HUDEP-2 (cell line): ENCODE data around the gene SRSF4.
"Not testable (repeated sequence)": the region's sequence is repeated elsewhere in the genome, so short reads cannot be mapped to it uniquely, and the experiment has no call there.

Source experiments
- DNase-seq, 76 experiments: peaks; one replicate each; lab custom pipeline; 2025; ENCODE audit not compliant: unreplicated experiment in 76 of 76; lab: John Stamatoyannopoulos, UW

SRSF4 gene

DNA sequence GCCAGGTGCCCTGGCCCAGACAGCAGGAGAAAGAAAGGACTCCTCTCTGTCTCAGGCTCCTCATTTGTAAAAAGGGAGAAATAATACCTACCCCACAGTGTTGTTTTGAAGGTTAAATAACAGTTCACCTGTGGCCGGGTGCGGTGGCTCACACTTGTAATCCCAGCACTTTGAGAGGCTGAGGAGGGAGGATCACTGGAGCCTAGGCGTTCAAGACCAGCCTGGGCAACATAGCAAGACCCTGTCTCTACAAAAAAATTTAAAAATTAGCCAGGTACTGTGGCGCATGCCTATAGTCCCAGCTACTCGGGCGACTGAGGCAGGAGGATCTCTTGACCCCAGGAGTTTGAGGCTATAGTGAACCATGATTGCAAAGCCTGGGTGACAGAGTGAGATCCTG is 55.5 kb downstream of the SRSF4 start:
- no peak for DNase-seq

DNA sequence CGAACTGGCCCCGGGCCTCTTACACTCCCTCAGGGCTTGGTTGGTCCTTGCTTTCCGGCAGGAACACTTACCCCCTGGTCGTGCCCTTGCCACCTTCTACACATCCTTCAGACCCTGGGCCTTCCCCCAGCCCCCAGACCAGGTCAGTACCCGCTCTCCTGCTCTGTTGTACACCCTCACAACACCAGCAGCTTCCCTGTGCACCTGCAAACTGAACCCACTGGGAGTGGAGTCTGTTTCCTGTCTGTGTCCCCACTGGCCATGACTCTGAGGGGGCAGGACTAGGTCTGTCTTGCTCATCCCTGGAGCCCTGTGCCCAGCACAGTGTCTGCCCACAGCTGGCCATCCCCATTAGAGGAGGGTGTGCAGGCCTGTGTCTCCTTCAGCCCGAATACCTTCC is 55.9 kb downstream of the SRSF4 start:
- no peak for DNase-seq

DNA sequence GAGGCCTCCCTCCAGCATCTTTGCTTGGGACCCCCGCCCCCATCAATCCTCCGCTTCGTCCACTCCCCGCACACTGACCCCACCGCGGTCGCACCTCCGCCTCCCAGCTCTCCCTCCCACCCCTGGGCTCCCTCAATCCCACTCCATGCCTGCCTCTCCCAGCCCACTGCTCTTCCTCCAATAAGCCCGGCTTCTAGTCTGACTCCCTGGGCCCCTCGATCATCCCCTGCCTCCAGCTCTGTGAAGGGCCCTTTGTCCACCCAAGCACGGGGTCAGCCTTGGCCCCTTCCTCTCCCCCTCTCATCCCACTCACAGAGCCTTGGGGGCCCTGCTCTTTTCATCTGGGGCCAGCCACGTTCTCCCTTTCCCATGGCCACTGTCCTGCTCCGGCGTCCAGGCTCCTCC is 56.5 kb downstream of the SRSF4 start:
- DNase-seq = no peak

- DNase-seq = peak in 47 of 76 experiments; percentile 6 to 73 (median 40)
Measured at GRCh38 chr1:29124366-29125236, 57.1 kb downstream of the SRSF4 start.

DNA sequence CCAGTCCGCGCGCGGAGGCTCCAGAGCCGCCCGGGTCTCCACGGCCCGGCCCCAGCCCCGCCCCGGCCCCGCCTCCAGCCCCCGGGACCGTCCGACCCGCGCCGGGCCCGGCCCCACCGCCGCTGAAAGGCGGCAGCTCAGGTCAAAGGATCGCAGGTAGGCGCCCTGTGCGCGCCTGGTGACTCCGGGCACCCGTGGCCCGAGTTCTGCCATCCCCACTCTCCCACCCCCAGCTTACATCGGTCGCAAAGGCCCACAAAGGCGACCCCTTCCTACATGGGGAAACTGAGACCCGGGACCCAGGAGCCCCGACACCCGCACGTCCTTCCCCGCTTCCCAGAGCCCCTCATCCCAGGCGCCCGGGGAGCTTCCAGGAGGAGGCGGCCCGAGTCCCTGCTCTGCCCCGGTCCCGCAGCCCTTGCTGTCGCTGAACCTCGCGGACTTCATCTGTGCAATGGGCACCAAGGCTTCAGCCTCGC is 57.8 kb downstream of the SRSF4 start, which contains the start of gene TMEM200B:
Gene TMEM200B, minus strand, starts transcription at position 17 of the 479 bp plus-strand sequence. CDS start 2,075 bp downstream, outside the sequence.
- no peak for DNase-seq

- DNase-seq = peak in 10 of 76 experiments; percentile 9 to 45 (median 24)
Measured at GRCh38 chr1:29123053-29123886, 58.4 kb downstream of the SRSF4 start.

- peak in 7 of 76 experiments; percentile 12 to 38 (median 23) for DNase-seq
Measured at GRCh38 chr1:29122682-29123052, 59.0 kb downstream of the SRSF4 start.

- DNase-seq = peak in 4 of 76 experiments; percentile 13 to 38 (median 24)
Measured at GRCh38 chr1:29121936-29122681, 59.6 kb downstream of the SRSF4 start.

GRCh38 chr1:29121516-29121935 is 60.2 kb downstream of the SRSF4 start:
- peak in 1 of 76 experiments; percentile 38 for DNase-seq

- DNase-seq = peak in 63 of 76 experiments; percentile 3 to 79 (median 53)
Measured at GRCh38 chr1:29120947-29121485, 60.7 kb downstream of the SRSF4 start.

GRCh38 chr1:29120367-29120766 is 61.3 kb downstream of the SRSF4 start:
- DNase-seq = no peak

GRCh38 chr1:29119121-29119929 is 62.4 kb downstream of the SRSF4 start:
- no peak for DNase-seq

DNA sequence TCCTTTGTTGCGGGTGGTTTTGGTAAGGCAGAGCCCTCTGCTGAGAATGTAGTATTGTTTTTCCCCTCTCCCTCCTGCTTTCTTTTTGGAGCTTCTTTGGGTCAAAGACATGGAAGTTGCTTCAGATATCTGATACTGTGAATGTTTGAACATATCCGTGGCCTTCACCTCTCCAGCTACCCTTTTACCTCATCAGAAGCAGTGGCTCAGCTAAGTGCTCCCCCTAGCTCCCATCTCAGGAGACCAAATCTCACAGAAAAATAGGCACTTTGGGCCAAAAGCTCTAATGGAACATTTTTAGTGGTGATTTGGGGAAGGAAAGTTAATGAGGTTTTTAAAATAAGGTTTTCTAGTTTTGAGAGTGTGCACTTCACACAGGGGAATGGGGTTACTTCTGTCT is 64.3 kb downstream of the SRSF4 start:
- DNase-seq = no peak

DNA sequence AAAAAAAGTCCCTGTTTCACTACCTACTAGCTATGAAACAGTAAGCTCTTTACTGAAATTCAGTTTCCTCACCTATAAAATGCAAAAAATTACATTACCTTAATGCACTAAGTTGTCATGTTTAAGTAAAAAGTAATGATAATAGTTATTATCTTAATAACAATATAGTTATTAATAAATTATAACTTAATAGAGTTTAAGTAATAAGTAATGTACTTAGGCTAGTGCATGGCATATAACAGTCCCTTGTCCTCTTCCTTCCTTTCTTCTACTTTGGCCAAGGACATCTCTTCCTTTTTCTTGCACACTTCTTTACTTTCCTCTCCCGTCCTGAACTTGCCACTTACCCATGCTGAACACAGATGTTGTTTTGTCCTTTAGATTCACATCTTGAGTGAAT is 67.0 kb downstream of the SRSF4 start:
- DNase-seq = no peak

DNA sequence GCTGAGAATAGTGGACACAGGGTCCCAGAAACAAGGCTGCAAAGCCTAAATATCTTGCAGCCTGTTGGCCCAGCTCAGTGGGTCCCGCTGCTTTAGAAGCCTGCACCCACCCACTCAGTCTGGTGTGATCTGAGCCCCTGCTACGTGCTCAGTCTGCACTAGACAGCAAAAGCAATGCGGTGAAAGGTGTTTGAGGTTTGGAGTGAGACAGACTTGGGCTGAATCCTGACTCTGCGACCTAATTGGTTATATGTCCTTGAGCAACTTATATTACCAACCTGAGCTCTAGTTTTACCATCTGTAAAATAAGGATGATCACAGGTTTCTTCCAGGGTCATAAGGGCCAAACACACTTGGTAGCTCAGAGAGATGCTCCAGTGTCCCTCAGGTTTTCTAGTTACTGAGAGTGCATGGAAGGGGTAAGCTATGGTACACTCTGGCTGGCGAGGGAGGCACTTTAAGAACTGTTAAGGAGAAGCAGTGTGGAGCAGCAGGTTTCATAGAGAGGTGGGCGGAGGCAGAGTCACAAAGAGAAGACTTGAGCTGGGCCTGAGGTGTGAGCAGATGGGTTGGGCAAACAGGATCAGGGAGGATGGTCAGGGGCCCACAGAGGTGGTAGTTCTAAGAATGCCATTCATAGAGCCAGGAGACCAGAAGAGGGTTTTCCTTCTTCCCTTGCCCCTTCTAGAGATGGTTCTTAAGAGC is 68.1 kb downstream of the SRSF4 start:
- DNase-seq = no peak

GRCh38 chr1:29112705-29113412 is 68.8 kb downstream of the SRSF4 start:
- no peak for DNase-seq

GRCh38 chr1:29108041-29108440 is 73.7 kb downstream of the SRSF4 start:
- DNase-seq = not testable (repeated sequence)

- DNase-seq = no peak
Measured at GRCh38 chr1:29105822-29106221, 75.9 kb downstream of the SRSF4 start.
